GM19025 (cell line): ENCODE data around the gene RAVER1.
A peak's percentile ranks its signal among the peaks of the same experiment; 100 is the strongest.

Experiments used
- ATAC-seq: cut with Tn5 transposase; IDR thresholded peaks from one replicate; pipeline ENCODE4 v1.9.1; 2021; ENCODE audit warnings: mild to moderate bottlenecking, low read depth, moderate library complexity; ENCODE audit not compliant: unreplicated experiment

The RAVER1 gene

GRCh38 chr19:10277795-10278589 lies 55.3 kb downstream of the RAVER1 start:
- no peak for ATAC-seq

GRCh38 chr19:10274589-10274988 lies 58.7 kb downstream of the RAVER1 start:
- ATAC-seq = no peak

- peak; percentile 30 for ATAC-seq
Observed at GRCh38 chr19:10271543-10272086, 61.7 kb downstream of the RAVER1 start.

GRCh38 chr19:10270616-10271394 lies 62.5 kb downstream of the RAVER1 start, which contains the start of gene ICAM1:
TSS of gene ICAM1 (plus strand) at chr19:10271120. CDS start at chr19:10271160, 40 bp downstream.
- ATAC-seq = no peak

GRCh38 chr19:10270180-10270615 lies 63.1 kb downstream of the RAVER1 start:
- no peak for ATAC-seq

GRCh38 chr19:10269333-10270179 lies 63.8 kb downstream of the RAVER1 start:
- ATAC-seq = no peak

GRCh38 chr19:10268071-10268470 lies 65.3 kb downstream of the RAVER1 start:
- no peak for ATAC-seq

- ATAC-seq = no peak
Observed at GRCh38 chr19:10266706-10267105, 66.6 kb downstream of the RAVER1 start.
